ENCODE measurements around the gene LIPG.

DNA sequence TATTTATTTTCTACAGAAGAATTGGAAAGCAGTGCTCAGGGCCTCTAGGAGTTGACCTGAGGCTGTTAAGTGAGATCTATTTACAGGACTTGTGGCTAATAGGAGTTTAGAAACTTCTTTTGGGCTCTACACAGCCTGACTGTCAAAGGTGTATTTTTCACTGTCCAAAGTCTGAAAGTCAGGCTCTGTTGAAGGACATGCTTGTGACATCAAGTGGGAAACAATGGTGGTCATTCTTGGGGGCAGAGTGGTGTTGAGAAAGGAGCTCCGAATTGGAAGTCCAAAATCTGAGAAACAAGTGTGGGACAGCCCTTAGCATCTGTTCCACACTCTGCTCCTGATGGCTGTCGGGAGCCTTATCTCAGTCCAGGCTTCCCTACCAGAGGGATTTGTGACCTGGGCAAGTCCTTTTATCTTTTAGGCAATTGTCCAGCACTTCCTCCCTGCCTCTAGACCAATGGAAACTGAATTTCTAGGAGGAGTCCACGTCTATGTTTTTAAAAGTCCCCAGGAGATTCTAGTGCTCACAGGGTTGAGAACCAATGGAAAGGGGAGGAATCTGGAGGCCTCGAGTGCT, 76.4 kb downstream of the LIPG start:
- TF ChIP-seq EZH2 (IDR thresholded peaks at IDR 0.05) (no peak), POLR2AphosphoS5 (IDR thresholded peaks at IDR 0.05; ENCODE audit: borderline replicate concordance, low read depth, low read length) (no peak)
